Measurements from ENCODE around the gene CACNA1A. TPM values are rescaled to one million over a fixed set of nuclear protein-coding genes. Genes with fewer than 3 reads are reported as not detected.

CACNA1A gene
- total and polyA plus RNA-seq, 2 donors: 0.24 to 1.0 TPM

GRCh38 chr19:13478576-13478975 is 27.7 kb downstream of the CACNA1A start:
- Histone ChIP-seq H3K4me3 (ENCODE audit: low read length in 2 of 2) (no peak overlapping the region), H3K9me3 (ENCODE audit: control insufficient read depth in 2 of 2, insufficient read depth in 1 of 2, low read length in 1 of 2) (peaks cover 0 to 8% of the 10 kb centered on the region in 2 donors), H3K27ac (ENCODE audit: low read depth in 1 of 2, low read length in 1 of 2) (no peak overlapping the region), H3K36me3 (ENCODE audit: control insufficient read depth in 2 of 2, insufficient read depth in 2 of 2, low read length in 1 of 2) (no peaks in the 10 kb centered on the region), H3K4me1 (ENCODE audit: control insufficient read depth in 2 of 2, insufficient read depth in 2 of 2, low read length in 2 of 2) (no peaks in the 10 kb centered on the region), H3K27me3 (ENCODE audit: control insufficient read depth in 2 of 2, insufficient read depth in 1 of 2, low read length in 1 of 2) (no peaks in the 10 kb centered on the region)
- WGBS: 89% methylated on average over 2 of the region's 2 CpGs
- DNase-seq (ENCODE audit: low read depth in 6 of 9, low spot score in 9 of 9): no peak

- DNase-seq (ENCODE audit: low read depth in 6 of 9, low spot score in 9 of 9): no peak
- no peak overlapping the region for H3K4me3 ChIP-seq (ENCODE audit: low read length in 2 of 2)
- H3K27me3 ChIP-seq (ENCODE audit: control insufficient read depth in 2 of 2, insufficient read depth in 1 of 2, low read length in 1 of 2): no peaks in the 10 kb centered on the region
- no peaks in the 10 kb centered on the region for H3K36me3 ChIP-seq (ENCODE audit: control insufficient read depth in 2 of 2, insufficient read depth in 2 of 2, low read length in 1 of 2)
- no peak overlapping the region for H3K27ac ChIP-seq (ENCODE audit: low read depth in 1 of 2, low read length in 1 of 2)
- no peaks in the 10 kb centered on the region for H3K4me1 ChIP-seq (ENCODE audit: control insufficient read depth in 2 of 2, insufficient read depth in 2 of 2, low read length in 2 of 2)
- peaks cover 0 to 8% of the 10 kb centered on the region in 2 donors for H3K9me3 ChIP-seq (ENCODE audit: control insufficient read depth in 2 of 2, insufficient read depth in 1 of 2, low read length in 1 of 2)
- 88% methylated on average over 1 of the region's 1 CpG for WGBS
These were observed 30.2 kb downstream of the CACNA1A start for GRCh38 chr19:13476071-13476470.

- H3K27me3 ChIP-seq (ENCODE audit: control insufficient read depth in 2 of 2, insufficient read depth in 1 of 2, low read length in 1 of 2): no peaks in the 10 kb centered on the region
- H3K4me3 ChIP-seq (ENCODE audit: low read length in 2 of 2): no peak overlapping the region
- no peaks in the 10 kb centered on the region for H3K36me3 ChIP-seq (ENCODE audit: control insufficient read depth in 2 of 2, insufficient read depth in 2 of 2, low read length in 1 of 2)
- peaks cover 0 to 8% of the 10 kb centered on the region in 2 donors for H3K9me3 ChIP-seq (ENCODE audit: control insufficient read depth in 2 of 2, insufficient read depth in 1 of 2, low read length in 1 of 2)
- no peak overlapping the region for H3K27ac ChIP-seq (ENCODE audit: low read depth in 1 of 2, low read length in 1 of 2)
- no peaks in the 10 kb centered on the region for H3K4me1 ChIP-seq (ENCODE audit: control insufficient read depth in 2 of 2, insufficient read depth in 2 of 2, low read length in 2 of 2)
- DNase-seq (ENCODE audit: low read depth in 6 of 9, low spot score in 9 of 9): no peak
These were observed 31.2 kb downstream of the CACNA1A start for GRCh38 chr19:13475044-13475443.

GRCh38 chr19:13466697-13467096 is 39.6 kb downstream of the CACNA1A start:
- H3K4me3 ChIP-seq (ENCODE audit: low read length in 2 of 2): no peak overlapping the region
- H3K4me1 ChIP-seq (ENCODE audit: control insufficient read depth in 2 of 2, insufficient read depth in 2 of 2, low read length in 2 of 2): no peaks in the 10 kb centered on the region
- H3K9me3 ChIP-seq (ENCODE audit: control insufficient read depth in 2 of 2, insufficient read depth in 1 of 2, low read length in 1 of 2): no peaks in the 10 kb centered on the region
- DNase-seq (ENCODE audit: low read depth in 6 of 9, low spot score in 9 of 9): no peak
- WGBS: 86% methylated on average over 5 of the region's 5 CpGs
- H3K27ac ChIP-seq (ENCODE audit: low read depth in 1 of 2, low read length in 1 of 2): no peak overlapping the region
- no peaks in the 10 kb centered on the region for H3K27me3 ChIP-seq (ENCODE audit: control insufficient read depth in 2 of 2, insufficient read depth in 1 of 2, low read length in 1 of 2)
- H3K36me3 ChIP-seq (ENCODE audit: control insufficient read depth in 2 of 2, insufficient read depth in 2 of 2, low read length in 1 of 2): no peaks in the 10 kb centered on the region

- Histone ChIP-seq H3K27me3 (ENCODE audit: control insufficient read depth in 2 of 2, insufficient read depth in 1 of 2, low read length in 1 of 2) (peaks cover 0 to 2% of the 10 kb centered on the region in 2 donors), H3K4me1 (ENCODE audit: control insufficient read depth in 2 of 2, insufficient read depth in 2 of 2, low read length in 2 of 2) (no peaks in the 10 kb centered on the region), H3K9me3 (ENCODE audit: control insufficient read depth in 2 of 2, insufficient read depth in 1 of 2, low read length in 1 of 2) (no peaks in the 10 kb centered on the region), H3K36me3 (ENCODE audit: control insufficient read depth in 2 of 2, insufficient read depth in 2 of 2, low read length in 1 of 2) (no peaks in the 10 kb centered on the region), H3K4me3 (ENCODE audit: low read length in 2 of 2) (no peak overlapping the region), H3K27ac (ENCODE audit: low read depth in 1 of 2, low read length in 1 of 2) (no peak overlapping the region)
- DNase-seq (ENCODE audit: low read depth in 6 of 9, low spot score in 9 of 9): peak in 3 of 9 donors; percentile 4 to 20 (median 15)
- WGBS: 28% methylated on average over 6 of the region's 6 CpGs
These were observed 43.0 kb downstream of the CACNA1A start for GRCh38 chr19:13463296-13463695.

- Histone ChIP-seq H3K36me3 (ENCODE audit: control insufficient read depth in 2 of 2, insufficient read depth in 2 of 2, low read length in 1 of 2) (no peaks in the 10 kb centered on the region), H3K4me1 (ENCODE audit: control insufficient read depth in 2 of 2, insufficient read depth in 2 of 2, low read length in 2 of 2) (no peaks in the 10 kb centered on the region), H3K9me3 (ENCODE audit: control insufficient read depth in 2 of 2, insufficient read depth in 1 of 2, low read length in 1 of 2) (no peaks in the 10 kb centered on the region), H3K27ac (ENCODE audit: low read depth in 1 of 2, low read length in 1 of 2) (no peak overlapping the region), H3K4me3 (ENCODE audit: low read length in 2 of 2) (no peak overlapping the region), H3K27me3 (ENCODE audit: control insufficient read depth in 2 of 2, insufficient read depth in 1 of 2, low read length in 1 of 2) (peaks cover 0 to 2% of the 10 kb centered on the region in 2 donors)
- 81% methylated on average over 12 of the region's 12 CpGs for WGBS
- no peak for DNase-seq (ENCODE audit: low read depth in 6 of 9, low spot score in 9 of 9)
These were observed 44.7 kb downstream of the CACNA1A start for GRCh38 chr19:13461536-13461935.

GRCh38 chr19:13460045-13460444 is 46.2 kb downstream of the CACNA1A start:
- no peak overlapping the region for H3K4me3 ChIP-seq (ENCODE audit: low read length in 2 of 2)
- H3K9me3 ChIP-seq (ENCODE audit: control insufficient read depth in 2 of 2, insufficient read depth in 1 of 2, low read length in 1 of 2): no peaks in the 10 kb centered on the region
- no peaks in the 10 kb centered on the region for H3K36me3 ChIP-seq (ENCODE audit: control insufficient read depth in 2 of 2, insufficient read depth in 2 of 2, low read length in 1 of 2)
- no peaks in the 10 kb centered on the region for H3K4me1 ChIP-seq (ENCODE audit: control insufficient read depth in 2 of 2, insufficient read depth in 2 of 2, low read length in 2 of 2)
- no peak overlapping the region for H3K27ac ChIP-seq (ENCODE audit: low read depth in 1 of 2, low read length in 1 of 2)
- DNase-seq (ENCODE audit: low read depth in 6 of 9, low spot score in 9 of 9): no peak
- WGBS: 25% methylated on average over 7 of the region's 7 CpGs
- H3K27me3 ChIP-seq (ENCODE audit: control insufficient read depth in 2 of 2, insufficient read depth in 1 of 2, low read length in 1 of 2): peaks cover 0 to 2% of the 10 kb centered on the region in 2 donors

- H3K36me3 ChIP-seq (ENCODE audit: control insufficient read depth in 2 of 2, insufficient read depth in 2 of 2, low read length in 1 of 2): no peaks in the 10 kb centered on the region
- no peak for DNase-seq (ENCODE audit: low read depth in 6 of 9, low spot score in 9 of 9)
- no peak overlapping the region for H3K27ac ChIP-seq (ENCODE audit: low read depth in 1 of 2, low read length in 1 of 2)
- H3K27me3 ChIP-seq (ENCODE audit: control insufficient read depth in 2 of 2, insufficient read depth in 1 of 2, low read length in 1 of 2): peaks cover 0 to 2% of the 10 kb centered on the region in 2 donors
- no peaks in the 10 kb centered on the region for H3K9me3 ChIP-seq (ENCODE audit: control insufficient read depth in 2 of 2, insufficient read depth in 1 of 2, low read length in 1 of 2)
- no peak overlapping the region for H3K4me3 ChIP-seq (ENCODE audit: low read length in 2 of 2)
- H3K4me1 ChIP-seq (ENCODE audit: control insufficient read depth in 2 of 2, insufficient read depth in 2 of 2, low read length in 2 of 2): no peaks in the 10 kb centered on the region
- WGBS: 63% methylated on average over 10 of the region's 10 CpGs
These were observed 46.9 kb downstream of the CACNA1A start for GRCh38 chr19:13459351-13459750.

GRCh38 chr19:13451434-13451995 is 54.8 kb downstream of the CACNA1A start:
- H3K4me1 ChIP-seq (ENCODE audit: control insufficient read depth in 2 of 2, insufficient read depth in 2 of 2, low read length in 2 of 2): no peaks in the 10 kb centered on the region
- no peaks in the 10 kb centered on the region for H3K27me3 ChIP-seq (ENCODE audit: control insufficient read depth in 2 of 2, insufficient read depth in 1 of 2, low read length in 1 of 2)
- peaks cover 3 to 10% of the 10 kb centered on the region in 2 donors for H3K9me3 ChIP-seq (ENCODE audit: control insufficient read depth in 2 of 2, insufficient read depth in 1 of 2, low read length in 1 of 2)
- 95% methylated on average over 4 of the region's 4 CpGs for WGBS
- H3K36me3 ChIP-seq (ENCODE audit: control insufficient read depth in 2 of 2, insufficient read depth in 2 of 2, low read length in 1 of 2): no peaks in the 10 kb centered on the region
- H3K27ac ChIP-seq (ENCODE audit: low read depth in 1 of 2, low read length in 1 of 2): no peak overlapping the region
- H3K4me3 ChIP-seq (ENCODE audit: low read length in 2 of 2): no peak overlapping the region
- no peak for DNase-seq (ENCODE audit: low read depth in 6 of 9, low spot score in 9 of 9)

Data from thymus (tissue), 11 donors.